Keratinocyte (primary cell): ENCODE measurements around the gene CNTNAP2. TPM values are rescaled to one million over a fixed set of nuclear protein-coding genes. Genes with fewer than 3 reads are reported as not detected.

ENCODE experiments used
- DNase-seq: peaks from one replicate; pipeline ENCODE4 v3.0.0-alpha.2; 2011; ENCODE audit warnings: low read depth, missing footprints, low spot score
- FAIRE-seq: peaks from 2 replicates; lab custom pipeline; 2011; peaks lifted over from hg19 to GRCh38; lab: Jason Lieb, UNC
- H2AFZ ChIP-seq: 2 replicates; pipeline ENCODE4 v1.6.0; 2012; ENCODE audit warnings: low read length, control low read depth, inconsistent platforms; ENCODE audit not compliant: control insufficient read depth
- H3K27ac ChIP-seq: 2 replicates; pipeline ENCODE4 v1.5.1; 2011; ENCODE audit warnings: low read length; ENCODE audit not compliant: control insufficient read depth, insufficient read depth
- H3K27me3 ChIP-seq: 3 replicates; pipeline ENCODE4 v1.6.0; 2011; ENCODE audit warnings: low read length; ENCODE audit not compliant: control insufficient read depth, insufficient read depth; ENCODE audit errors: extremely low read depth
- H3K36me3 ChIP-seq, 2 experiments: 2 replicates in 1 of 2; 3 replicates in 1 of 2; pipeline ENCODE4 v1.5.1; 2011; ENCODE audit warnings: low read length in 2 of 2, mild to moderate bottlenecking in 1 of 2; ENCODE audit not compliant: control insufficient read depth in 2 of 2, insufficient read depth in 2 of 2; ENCODE audit errors: extremely low read depth in 1 of 2
- H3K4me1 ChIP-seq: 3 replicates; pipeline ENCODE4 v1.5.1; 2011; ENCODE audit warnings: low read length; ENCODE audit not compliant: control insufficient read depth, insufficient read depth; ENCODE audit errors: extremely low read depth
- H3K4me2 ChIP-seq: 3 replicates; pipeline ENCODE4 v1.6.0; 2011; ENCODE audit warnings: low read depth, low read length; ENCODE audit not compliant: control insufficient read depth, insufficient read depth; ENCODE audit errors: extremely low read depth
- H3K4me3 ChIP-seq, 3 experiments: fragments of 200-600 bp in 1 of 3; sonication (generic) in 1 of 3; 2 replicates in 2 of 3; 3 replicates in 1 of 3; pipeline ENCODE4 v1.5.1; 2011 to 2016; ENCODE audit warnings: low read length in 3 of 3, mild to moderate bottlenecking in 3 of 3, control low read depth in 2 of 3, inconsistent platforms in 1 of 3, low read depth in 1 of 3, mixed read lengths in 1 of 3, mixed run types in 1 of 3, moderate library complexity in 1 of 3; ENCODE audit not compliant: control insufficient read depth in 2 of 3, insufficient read depth in 2 of 3; ENCODE audit errors: extremely low read depth in 1 of 3
- H3K79me2 ChIP-seq: 2 replicates; pipeline ENCODE4 v1.6.0; 2012; ENCODE audit warnings: low read length; ENCODE audit not compliant: control insufficient read depth, insufficient read depth
- H3K9ac ChIP-seq: 3 replicates; pipeline ENCODE4 v1.6.0; 2011; ENCODE audit warnings: low read length; ENCODE audit not compliant: control insufficient read depth, insufficient read depth; ENCODE audit errors: extremely low read depth
- H3K9me1 ChIP-seq: 3 replicates; pipeline ENCODE4 v1.6.0; 2011; ENCODE audit warnings: low read length; ENCODE audit not compliant: control insufficient read depth, insufficient read depth; ENCODE audit errors: extremely low read depth
- H3K9me3 ChIP-seq: 2 replicates; pipeline ENCODE4 v1.5.1; 2012; ENCODE audit warnings: low read depth, low read length; ENCODE audit not compliant: control insufficient read depth
- H4K20me1 ChIP-seq: 3 replicates; pipeline ENCODE4 v1.6.0; 2011; ENCODE audit warnings: low read length; ENCODE audit not compliant: control insufficient read depth, insufficient read depth; ENCODE audit errors: extremely low read depth
- EZH2 ChIP-seq: IDR thresholded peaks from one replicate; pipeline ENCODE4 v1.6.1; 2012; ENCODE audit warnings: inconsistent platforms, mild to moderate bottlenecking, low read length, moderate library complexity
- dilution Hi-C: fragments of 300-500 bp; cut with MboI; formaldehyde crosslinking; loops from one replicate; pipeline ENCODE4 v1.7.0; 2020; ENCODE audit warnings: low sequenced_read_pairs; ENCODE audit not compliant: extremely low pct_ligation_motif_present
- polyA plus RNA-seq, 5 experiments: library from polyadenylated mRNA; depleted of rRNA in 3 of 5; stranded (reverse) in 3 of 5; stranded (forward) in 1 of 5; unstranded in 1 of 5; fragments of >200 nt; gene quantifications; 1 replicate in 1 of 5; 2 replicates in 3 of 5; 3 replicates in 1 of 5; pipeline versions ENCODE4 v1.2.1 to v1.2.3, GENCODE V29; 2011 to 2012; ENCODE audit warnings: missing spikeins in 2 of 5, low read depth in 1 of 5, low replicate concordance in 1 of 5
- TF ChIP-seq, protein P1 (sequence below), 3 experiments: IDR thresholded peaks in 1 of 3; conservative IDR thresholded peaks in 1 of 3; optimal IDR thresholded peaks in 1 of 3; 2 replicates in 2 of 3; 3 replicates in 1 of 3; pipeline versions ENCODE3 to v1.5.1; 2011; ENCODE audit warnings: low read length in 3 of 3, mild to moderate bottlenecking in 3 of 3, moderate library complexity in 2 of 3, control low read depth in 1 of 3, inconsistent platforms in 1 of 3; ENCODE audit not compliant: insufficient read depth in 2 of 3; ENCODE audit errors: extremely low read depth in 1 of 3

The CNTNAP2 gene
- polyA plus RNA-seq, 1 donor (not counting 4 experiments of a cell fraction or from before 2014, with no cell fraction given): 1.4 TPM

- no peak for TF ChIP-seq EZH2
- TF ChIP-seq, protein P1, sequence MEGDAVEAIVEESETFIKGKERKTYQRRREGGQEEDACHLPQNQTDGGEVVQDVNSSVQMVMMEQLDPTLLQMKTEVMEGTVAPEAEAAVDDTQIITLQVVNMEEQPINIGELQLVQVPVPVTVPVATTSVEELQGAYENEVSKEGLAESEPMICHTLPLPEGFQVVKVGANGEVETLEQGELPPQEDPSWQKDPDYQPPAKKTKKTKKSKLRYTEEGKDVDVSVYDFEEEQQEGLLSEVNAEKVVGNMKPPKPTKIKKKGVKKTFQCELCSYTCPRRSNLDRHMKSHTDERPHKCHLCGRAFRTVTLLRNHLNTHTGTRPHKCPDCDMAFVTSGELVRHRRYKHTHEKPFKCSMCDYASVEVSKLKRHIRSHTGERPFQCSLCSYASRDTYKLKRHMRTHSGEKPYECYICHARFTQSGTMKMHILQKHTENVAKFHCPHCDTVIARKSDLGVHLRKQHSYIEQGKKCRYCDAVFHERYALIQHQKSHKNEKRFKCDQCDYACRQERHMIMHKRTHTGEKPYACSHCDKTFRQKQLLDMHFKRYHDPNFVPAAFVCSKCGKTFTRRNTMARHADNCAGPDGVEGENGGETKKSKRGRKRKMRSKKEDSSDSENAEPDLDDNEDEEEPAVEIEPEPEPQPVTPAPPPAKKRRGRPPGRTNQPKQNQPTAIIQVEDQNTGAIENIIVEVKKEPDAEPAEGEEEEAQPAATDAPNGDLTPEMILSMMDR (optimal IDR thresholded peaks at IDR 0.05 in 1 of 3, IDR thresholded peaks at IDR 0.05 in 1 of 3, conservative IDR thresholded peaks at IDR 0.05 in 1 of 3; ENCODE audit: extremely low read depth in 1 of 3, insufficient read depth in 2 of 3, low read length in 3 of 3): no peak
- FAIRE-seq (no peak), DNase-seq (no peak)
- no peaks in the 10 kb centered on the region for H3K9me3 ChIP-seq
- H4K20me1 ChIP-seq: no peaks in the 10 kb centered on the region
- no peaks in the 10 kb centered on the region for H3K9me1 ChIP-seq
- H3K4me1 ChIP-seq: no peaks in the 10 kb centered on the region
- H3K27ac ChIP-seq: no peak overlapping the region
- H3K27me3 ChIP-seq: no peaks in the 10 kb centered on the region
- no peak overlapping the region for H3K4me2 ChIP-seq
- dilution Hi-C loops: no loop called here
- H3K79me2 ChIP-seq: no peaks in the 10 kb centered on the region
- H3K36me3 ChIP-seq: no peaks in the 10 kb centered on the region
- H3K9ac ChIP-seq: no peak overlapping the region
- no peak overlapping the region for H2AFZ ChIP-seq
- H3K4me3 ChIP-seq: no peak overlapping the region
Observed at GRCh38 chr7:147653456-147653855, 1536.9 kb downstream of the CNTNAP2 start.

DNA sequence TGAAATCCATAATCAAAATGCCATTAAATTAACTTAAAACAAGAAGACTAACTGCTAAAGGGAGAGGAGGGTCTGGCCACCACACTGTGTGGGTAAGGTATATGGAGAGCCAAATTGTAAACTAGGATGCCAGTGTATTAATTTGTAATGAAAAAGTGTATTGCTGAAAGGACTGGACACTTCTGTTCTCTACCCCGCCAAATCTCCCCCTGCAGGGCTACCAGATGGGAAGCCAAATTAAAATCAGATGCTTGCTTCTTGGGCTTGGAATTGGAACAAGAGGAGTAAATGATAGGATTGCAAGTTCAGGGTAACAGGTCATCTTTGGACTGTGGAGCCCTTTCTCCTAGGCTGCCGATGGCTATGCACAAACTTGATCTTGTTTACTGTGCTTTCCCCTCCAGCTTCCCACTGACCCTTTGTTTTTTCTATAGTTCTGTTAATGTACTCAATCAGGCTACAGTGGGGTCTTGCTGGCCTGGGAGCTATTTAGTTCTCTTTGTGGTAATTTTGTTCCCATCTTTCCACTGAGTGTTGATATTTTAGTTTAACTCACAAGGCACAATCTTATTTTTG lies 1541.9 kb downstream of the CNTNAP2 start:
- no peaks in the 10 kb centered on the region for H3K36me3 ChIP-seq
- no peak overlapping the region for H2AFZ ChIP-seq
- no peaks in the 10 kb centered on the region for H3K9me3 ChIP-seq
- no peak overlapping the region for H3K27ac ChIP-seq
- no peaks in the 10 kb centered on the region for H3K79me2 ChIP-seq
- H3K9ac ChIP-seq: no peak overlapping the region
- no peak overlapping the region for H3K4me3 ChIP-seq
- no peaks in the 10 kb centered on the region for H4K20me1 ChIP-seq
- dilution Hi-C loops: no loop called here
- TF ChIP-seq, protein P1 (optimal IDR thresholded peaks at IDR 0.05 in 1 of 3, IDR thresholded peaks at IDR 0.05 in 1 of 3, conservative IDR thresholded peaks at IDR 0.05 in 1 of 3; ENCODE audit: extremely low read depth in 1 of 3, insufficient read depth in 2 of 3, low read length in 3 of 3): no peak
- TF ChIP-seq EZH2: no peak
- H3K27me3 ChIP-seq: no peaks in the 10 kb centered on the region
- FAIRE-seq (no peak), DNase-seq (no peak)
- H3K4me1 ChIP-seq: no peaks in the 10 kb centered on the region
- H3K9me1 ChIP-seq: no peaks in the 10 kb centered on the region
- no peak overlapping the region for H3K4me2 ChIP-seq
